MCF 10A (cell line): ENCODE results near the gene FGD2. TPM values are rescaled to one million over a fixed set of nuclear protein-coding genes. Genes with fewer than 3 reads are reported as not detected.

Source experiments
- BruUV-seq: library from RNA; stranded (reverse); fragments of 400-500 nt; replicated peaks from 2 replicates; lab custom pipeline; 2021; lab: Mats Ljungman, UMichigan
- CTCF ChIA-PET: fragments of 300-600 bp; sonication (Branson Sonifier 250); formaldehyde crosslinking; extraction: SDS; loops from one replicate; lab custom pipeline; 2021; ENCODE audit warnings: antibody characterized with exemption, inconsistent platforms; lab: Yijun Ruan, JAX
- POLR2A ChIA-PET: fragments of 300-600, 350-650 bp; sonication (Branson Sonifier 250); formaldehyde crosslinking; extraction: SDS; loops from one replicate; lab custom pipeline; 2020; ENCODE audit warnings: antibody characterized with exemption, inconsistent platforms; lab: Yijun Ruan, JAX
- DNase-seq: peaks from one replicate; pipeline ENCODE4 v3.0.0-alpha.2; 2018; ENCODE audit not compliant: unreplicated experiment
- H3K27ac Mint-ChIP-seq: one replicate; pipeline ENCODE4 v1.8.0; 2022; ENCODE audit warnings: mild to moderate bottlenecking, low read depth, mixed read lengths; ENCODE audit not compliant: unreplicated experiment
- H3K27me3 Mint-ChIP-seq: one replicate; pipeline ENCODE4 v1.8.0; 2022; ENCODE audit warnings: mixed read lengths; ENCODE audit not compliant: insufficient read depth, unreplicated experiment
- H3K36me3 Mint-ChIP-seq: one replicate; pipeline ENCODE4 v1.8.0; 2022; ENCODE audit warnings: mild to moderate bottlenecking, moderate library complexity, mixed read lengths; ENCODE audit not compliant: insufficient read depth, unreplicated experiment
- H3K4me1 Mint-ChIP-seq: one replicate; pipeline ENCODE4 v1.8.0; 2022; ENCODE audit warnings: mixed read lengths; ENCODE audit not compliant: insufficient read depth, unreplicated experiment
- H3K4me3 Mint-ChIP-seq: one replicate; pipeline ENCODE4 v1.8.0; 2022; ENCODE audit warnings: mild to moderate bottlenecking, moderate library complexity, mixed read lengths; ENCODE audit not compliant: unreplicated experiment
- H3K9me3 Mint-ChIP-seq: one replicate; pipeline ENCODE4 v1.8.0; 2022; ENCODE audit warnings: mixed read lengths; ENCODE audit not compliant: unreplicated experiment
- intact Hi-C: fragments of 100-400 bp; cut with micrococcal nuclease; formaldehyde crosslinking; loops from 2 replicates; pipeline ENCODE4 v1.14.1; 2022
- total RNA-seq: library from RNA; stranded (reverse); gene quantifications from 2 replicates; pipeline ENCODE4 v1.2.3, GENCODE V29; 2022
- TF ChIP-seq, protein P1 (sequence below): fragments of 200-600 bp; IDR thresholded peaks from one replicate; pipeline ENCODE4 v1.8.0; 2022; ENCODE audit warnings: antibody characterized with exemption, mild to moderate bottlenecking; ENCODE audit not compliant: unreplicated experiment

The FGD2 gene
- total RNA-seq, 1 experiment from 2014 or later: not detected

DNA sequence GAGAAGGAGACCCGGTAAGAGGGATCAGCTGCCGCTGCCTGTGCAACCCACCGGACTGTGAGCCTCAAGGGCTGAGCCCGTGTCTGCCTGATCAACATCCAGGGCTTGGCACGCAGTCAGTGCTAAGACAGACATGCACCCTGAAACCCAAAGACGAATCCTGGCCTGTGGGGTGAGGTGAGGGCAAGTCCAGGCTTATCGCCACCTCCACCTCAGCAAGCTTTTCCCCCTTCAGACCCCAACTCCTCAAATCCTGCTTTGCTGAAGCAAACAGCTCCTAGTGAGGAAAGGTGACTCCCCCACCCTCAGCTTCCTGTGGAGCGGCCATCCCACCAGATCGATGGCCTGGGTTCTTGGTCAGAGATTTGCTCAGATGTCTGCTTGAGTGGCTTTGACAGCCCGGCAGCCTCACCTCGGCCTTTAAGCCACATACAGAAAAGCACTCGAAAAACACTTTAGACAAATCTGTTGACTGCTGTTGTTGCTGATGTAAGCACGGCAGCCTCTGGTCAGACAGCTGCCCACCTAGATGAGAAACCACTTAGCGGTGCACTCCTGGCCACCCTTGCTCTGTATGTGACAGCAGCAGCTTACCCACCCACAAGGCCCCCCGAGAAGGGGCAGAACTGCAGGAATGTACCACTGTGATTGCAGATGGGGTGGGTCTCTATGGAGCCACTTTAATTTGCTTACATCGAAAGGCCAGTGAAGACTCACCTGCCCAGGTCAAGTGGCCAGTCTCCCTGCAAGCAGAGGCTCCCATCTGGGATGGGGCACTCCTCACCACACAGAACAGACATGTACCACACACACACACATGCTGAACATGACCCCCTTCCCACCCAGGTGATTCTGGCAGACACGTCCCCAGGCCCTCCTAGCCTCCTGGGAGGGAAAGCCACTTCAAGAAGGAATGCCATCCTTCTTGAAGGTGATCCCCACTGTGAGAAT lies 34.3 kb upstream of the FGD2 start:
- TF ChIP-seq, protein P1, sequence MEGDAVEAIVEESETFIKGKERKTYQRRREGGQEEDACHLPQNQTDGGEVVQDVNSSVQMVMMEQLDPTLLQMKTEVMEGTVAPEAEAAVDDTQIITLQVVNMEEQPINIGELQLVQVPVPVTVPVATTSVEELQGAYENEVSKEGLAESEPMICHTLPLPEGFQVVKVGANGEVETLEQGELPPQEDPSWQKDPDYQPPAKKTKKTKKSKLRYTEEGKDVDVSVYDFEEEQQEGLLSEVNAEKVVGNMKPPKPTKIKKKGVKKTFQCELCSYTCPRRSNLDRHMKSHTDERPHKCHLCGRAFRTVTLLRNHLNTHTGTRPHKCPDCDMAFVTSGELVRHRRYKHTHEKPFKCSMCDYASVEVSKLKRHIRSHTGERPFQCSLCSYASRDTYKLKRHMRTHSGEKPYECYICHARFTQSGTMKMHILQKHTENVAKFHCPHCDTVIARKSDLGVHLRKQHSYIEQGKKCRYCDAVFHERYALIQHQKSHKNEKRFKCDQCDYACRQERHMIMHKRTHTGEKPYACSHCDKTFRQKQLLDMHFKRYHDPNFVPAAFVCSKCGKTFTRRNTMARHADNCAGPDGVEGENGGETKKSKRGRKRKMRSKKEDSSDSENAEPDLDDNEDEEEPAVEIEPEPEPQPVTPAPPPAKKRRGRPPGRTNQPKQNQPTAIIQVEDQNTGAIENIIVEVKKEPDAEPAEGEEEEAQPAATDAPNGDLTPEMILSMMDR: no peak
- DNase-seq: no peak
- intact Hi-C loops: no loop called here
- Mint-ChIP-seq H3K4me1 (peaks cover 18% of the 10 kb centered on the region), H3K36me3 (peaks cover 68% of the 10 kb centered on the region), H3K27ac (peak overlapping the region; percentile 35), H3K27me3 (no peaks in the 10 kb centered on the region), H3K4me3 (no peak overlapping the region), H3K9me3 (no peaks in the 10 kb centered on the region)
- ChIA-PET POLR2A (interaction anchor here (1.0 kb wide), 1 partner anchor 18 kb away, joined by 4 read pairs; no protein-coding TSS in a partner anchor), CTCF (no interaction called here)
- BruUV-seq: no TSS peak

DNA sequence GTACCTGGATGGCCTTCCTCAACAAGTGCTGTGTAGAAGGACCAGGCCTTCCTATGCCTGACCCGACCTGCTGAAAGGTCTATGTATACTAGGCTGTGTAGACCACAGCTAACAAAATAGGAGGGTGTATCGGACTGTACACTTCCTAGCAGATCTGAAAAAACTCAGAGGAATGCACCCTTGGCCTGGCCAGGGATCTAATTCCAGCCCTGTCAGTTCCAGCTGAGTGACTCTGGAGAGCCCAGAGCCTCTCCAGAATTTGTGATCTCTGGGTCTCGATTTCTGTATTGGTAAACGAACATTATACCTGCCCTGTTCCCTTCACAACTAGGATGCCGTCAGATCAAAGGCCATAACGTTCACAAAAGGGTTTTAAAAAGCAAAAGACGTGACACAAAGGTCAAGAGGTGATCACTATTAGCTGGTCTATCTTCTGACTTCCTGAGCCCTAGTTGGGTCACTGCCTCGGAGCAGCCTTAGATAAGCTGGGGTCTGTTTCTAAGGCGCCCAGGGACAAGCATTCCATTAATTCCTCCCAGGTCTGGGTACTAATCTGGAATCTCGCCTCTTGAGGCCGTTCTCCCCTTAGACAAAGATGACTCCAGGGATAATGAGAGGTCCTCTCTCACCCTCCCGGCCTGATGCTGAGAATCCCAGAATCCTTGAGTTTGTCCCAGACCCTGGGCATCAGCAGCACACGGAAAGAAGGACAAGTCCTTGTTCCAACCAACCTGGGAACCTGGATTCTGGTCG lies 33.4 kb upstream of the FGD2 start:
- peaks cover 77% of the 10 kb centered on the region for H3K36me3 Mint-ChIP-seq

DNA sequence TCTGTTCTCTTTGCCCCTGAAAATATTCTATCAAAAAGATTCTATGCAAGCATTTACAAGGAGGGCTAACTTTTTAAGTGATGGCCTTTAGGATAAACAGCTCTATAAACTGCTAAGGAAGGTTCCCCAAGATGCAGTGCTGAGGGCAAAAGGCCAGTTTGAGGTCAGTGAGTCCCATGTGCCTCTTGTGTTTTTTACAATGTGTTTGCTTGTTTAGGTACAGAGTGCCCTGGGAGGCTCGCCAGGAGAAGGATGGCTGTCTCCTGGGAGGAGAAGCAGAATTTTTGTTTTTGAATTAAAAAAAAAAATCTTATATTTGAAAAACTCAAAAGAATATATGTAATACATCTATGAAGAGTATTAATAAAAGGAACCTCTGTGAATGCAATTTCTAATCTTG lies 32.3 kb upstream of the FGD2 start:
- TF ChIP-seq, protein P1: no peak
- no TSS peak for BruUV-seq
- H3K4me1 Mint-ChIP-seq: peaks cover 15% of the 10 kb centered on the region
- CTCF ChIA-PET: interaction anchor here (0.7 kb wide), 1 partner anchor 214 kb away, joined by 3 read pairs; no protein-coding TSS in a partner anchor
- no peak for DNase-seq
- H3K27me3 Mint-ChIP-seq: no peaks in the 10 kb centered on the region
- intact Hi-C loops: no loop called here
- no peak overlapping the region for H3K27ac Mint-ChIP-seq
- H3K36me3 Mint-ChIP-seq: peaks cover 78% of the 10 kb centered on the region
- H3K9me3 Mint-ChIP-seq: no peaks in the 10 kb centered on the region
- POLR2A ChIA-PET: interaction anchor here (1.1 kb wide), 1 partner anchor 13 kb away, joined by 5 read pairs; the partner anchor contains the start of gene MTCH1
- no peak overlapping the region for H3K4me3 Mint-ChIP-seq

More for the DNA sequence above, 33.4 kb upstream of the FGD2 start:
- Mint-ChIP-seq H3K9me3 (no peaks in the 10 kb centered on the region), H3K27me3 (no peaks in the 10 kb centered on the region), H3K4me3 (no peak overlapping the region), H3K4me1 (peaks cover 18% of the 10 kb centered on the region), H3K27ac (no peak overlapping the region)
- POLR2A ChIA-PET: interaction anchor here (1.1 kb wide), 1 partner anchor 14 kb away, joined by 5 read pairs; the partner anchor contains the start of gene MTCH1
- intact Hi-C loops: no loop called here
- BruUV-seq: no TSS peak
- no peak for DNase-seq
- TF ChIP-seq, protein P1: no peak
- CTCF ChIA-PET: interaction anchor here (0.7 kb wide), 1 partner anchor 14 kb away, joined by 3 read pairs; the partner anchor contains the start of gene MTCH1
